A673 (cell line): ENCODE data around the gene WDR18.

Source experiments
- EZH2 ChIP-seq: fragments of 200-600 bp; sonication (generic); IDR thresholded peaks from 2 replicates; pipeline ENCODE4 v1.6.1; 2017; ENCODE audit warnings: borderline replicate concordance, low read depth, mild to moderate bottlenecking, mixed read lengths, antibody characterized with exemption, low read length; ENCODE audit not compliant: poor library complexity, severe bottlenecking
- TF ChIP-seq, protein P1 (sequence below): fragments of 300-800, 200-600 bp; sonication (generic); conservative IDR thresholded peaks from 2 replicates; pipeline ENCODE4 v1.5.1; 2017; ENCODE audit warnings: low read depth, mild to moderate bottlenecking, antibody characterized with exemption, low read length, moderate library complexity, mixed read lengths

DNA sequence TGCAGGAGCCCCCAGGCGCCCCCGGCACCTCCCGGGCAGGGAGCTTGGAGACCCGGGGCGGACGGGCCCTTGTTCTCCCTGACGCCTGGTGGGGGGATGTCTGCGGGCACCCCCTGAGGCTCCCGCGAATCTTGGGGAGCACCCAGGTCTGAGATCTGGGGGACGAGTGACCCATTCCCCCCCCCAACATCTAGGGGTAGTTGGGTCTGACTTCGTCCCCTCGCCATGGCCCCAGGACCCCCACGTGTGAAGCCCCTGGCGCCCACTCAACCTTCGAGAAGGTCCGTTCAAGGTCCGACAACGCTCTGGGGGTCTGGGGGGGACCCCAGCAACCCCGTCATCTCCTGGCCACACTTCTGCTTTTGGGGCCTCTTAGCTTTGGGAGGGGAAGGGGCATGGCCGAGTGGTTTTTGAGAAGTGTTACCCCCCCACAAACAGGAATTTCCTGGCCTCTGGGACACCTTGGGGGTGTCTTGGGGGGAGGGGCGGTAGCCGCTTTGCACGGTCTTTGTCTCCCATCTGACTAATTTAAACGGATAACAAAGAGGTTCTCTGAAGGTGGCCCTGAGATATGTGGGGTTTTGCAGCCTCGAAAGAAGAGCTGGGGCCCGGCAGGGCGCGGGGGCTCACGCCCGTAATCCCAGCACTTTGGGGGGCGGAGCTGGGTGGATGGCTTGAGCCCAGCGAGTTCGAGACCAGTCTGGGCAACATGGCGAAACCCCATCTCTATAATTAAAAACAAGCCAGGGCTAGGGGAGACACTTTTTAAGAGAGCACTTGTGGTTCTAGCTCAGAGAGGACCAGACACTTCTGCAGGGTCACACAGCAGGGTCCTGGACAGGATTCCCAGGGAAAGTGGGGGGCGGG is 42.9 kb downstream of the WDR18 start:
- TF ChIP-seq, protein P1, sequence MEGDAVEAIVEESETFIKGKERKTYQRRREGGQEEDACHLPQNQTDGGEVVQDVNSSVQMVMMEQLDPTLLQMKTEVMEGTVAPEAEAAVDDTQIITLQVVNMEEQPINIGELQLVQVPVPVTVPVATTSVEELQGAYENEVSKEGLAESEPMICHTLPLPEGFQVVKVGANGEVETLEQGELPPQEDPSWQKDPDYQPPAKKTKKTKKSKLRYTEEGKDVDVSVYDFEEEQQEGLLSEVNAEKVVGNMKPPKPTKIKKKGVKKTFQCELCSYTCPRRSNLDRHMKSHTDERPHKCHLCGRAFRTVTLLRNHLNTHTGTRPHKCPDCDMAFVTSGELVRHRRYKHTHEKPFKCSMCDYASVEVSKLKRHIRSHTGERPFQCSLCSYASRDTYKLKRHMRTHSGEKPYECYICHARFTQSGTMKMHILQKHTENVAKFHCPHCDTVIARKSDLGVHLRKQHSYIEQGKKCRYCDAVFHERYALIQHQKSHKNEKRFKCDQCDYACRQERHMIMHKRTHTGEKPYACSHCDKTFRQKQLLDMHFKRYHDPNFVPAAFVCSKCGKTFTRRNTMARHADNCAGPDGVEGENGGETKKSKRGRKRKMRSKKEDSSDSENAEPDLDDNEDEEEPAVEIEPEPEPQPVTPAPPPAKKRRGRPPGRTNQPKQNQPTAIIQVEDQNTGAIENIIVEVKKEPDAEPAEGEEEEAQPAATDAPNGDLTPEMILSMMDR, result no peak
- no peak for TF ChIP-seq EZH2
